H9 (cell line): ENCODE data around the gene OR51M1. TPM values are rescaled to one million over a fixed set of nuclear protein-coding genes. Genes with fewer than 3 reads are reported as not detected.
"Not testable (repeated sequence)": the region's sequence is repeated elsewhere in the genome, so short reads cannot be mapped to it uniquely, and the experiment has no call there.

Source experiments
- DNase-seq: peaks from one replicate; pipeline ENCODE4 v3.0.0-alpha.2; 2017
- H2AFZ ChIP-seq: one replicate; pipeline ENCODE4 v1.6.1; 2013; ENCODE audit warnings: mild to moderate bottlenecking, low read length, control low read depth, moderate library complexity
- H2AK5ac ChIP-seq: 2 replicates; pipeline ENCODE4 v1.6.1; 2013; ENCODE audit warnings: low read length, control low read depth, mixed read lengths; ENCODE audit not compliant: insufficient read length
- H2BK120ac ChIP-seq: one replicate; pipeline ENCODE4 v1.6.1; 2013; ENCODE audit warnings: low read depth, mild to moderate bottlenecking, low read length, control low read depth, inconsistent platforms; ENCODE audit not compliant: poor library complexity, severe bottlenecking
- H2BK12ac ChIP-seq: 2 replicates; pipeline ENCODE4 v1.6.1; 2013; ENCODE audit warnings: low read length, control low read depth, mixed read lengths, low read depth; ENCODE audit not compliant: insufficient read length
- H2BK15ac ChIP-seq: 2 replicates; pipeline ENCODE4 v1.6.1; 2013; ENCODE audit warnings: low read depth, low read length, control low read depth
- H2BK20ac ChIP-seq: one replicate; pipeline ENCODE4 v1.6.1; 2013; ENCODE audit warnings: low read depth, mild to moderate bottlenecking, low read length, control low read depth, inconsistent platforms; ENCODE audit not compliant: poor library complexity, severe bottlenecking
- H2BK5ac ChIP-seq: 2 replicates; pipeline ENCODE4 v1.6.1; 2013; ENCODE audit warnings: low read length, control low read depth, mixed read lengths; ENCODE audit not compliant: insufficient read length
- H3K14ac ChIP-seq: 2 replicates; pipeline ENCODE4 v1.6.1; 2013; ENCODE audit warnings: low read length, control low read depth; ENCODE audit not compliant: insufficient read depth
- H3K18ac ChIP-seq: 2 replicates; pipeline ENCODE4 v1.6.1; 2013; ENCODE audit warnings: low read depth, mild to moderate bottlenecking, mixed read lengths, low read length, control low read depth; ENCODE audit not compliant: insufficient read length
- H3K23ac ChIP-seq: 2 replicates; pipeline ENCODE4 v1.6.1; 2013; ENCODE audit warnings: low read length, control low read depth, mixed read lengths, low read depth; ENCODE audit not compliant: insufficient read length
- H3K23me2 ChIP-seq: 2 replicates; pipeline ENCODE4 v1.6.1; 2013; ENCODE audit warnings: low read depth, mild to moderate bottlenecking, mixed read lengths, low read length, control low read depth; ENCODE audit not compliant: insufficient read length, poor library complexity, severe bottlenecking
- H3K27ac ChIP-seq: 2 replicates; pipeline ENCODE4 v1.5.1; 2013; ENCODE audit warnings: low read length, control low read depth, mixed read lengths, low read depth; ENCODE audit not compliant: insufficient read length
- H3K27me3 ChIP-seq: 2 replicates; pipeline ENCODE4 v1.6.1; 2013; ENCODE audit warnings: low read length, control low read depth, inconsistent platforms; ENCODE audit not compliant: insufficient read depth
- H3K4ac ChIP-seq: 2 replicates; pipeline ENCODE4 v1.6.1; 2013; ENCODE audit warnings: low read depth, mild to moderate bottlenecking, control low read depth, inconsistent platforms, low read length, moderate library complexity
- H3K4me1 ChIP-seq: 2 replicates; pipeline ENCODE4 v1.6.1; 2013; ENCODE audit warnings: low read length, control low read depth, inconsistent platforms; ENCODE audit not compliant: insufficient read depth
- H3K4me2 ChIP-seq: 2 replicates; pipeline ENCODE4 v1.6.1; 2013; ENCODE audit warnings: low read length, control low read depth, mixed read lengths; ENCODE audit not compliant: insufficient read length, insufficient read depth
- H3K56ac ChIP-seq: 2 replicates; pipeline ENCODE4 v1.6.1; 2013; ENCODE audit warnings: low read depth, mild to moderate bottlenecking, mixed read lengths, low read length, control low read depth; ENCODE audit not compliant: insufficient read length
- H3K79me1 ChIP-seq: 2 replicates; pipeline ENCODE4 v1.6.1; 2013; ENCODE audit warnings: low read depth, mild to moderate bottlenecking, moderate library complexity, low read length, control low read depth, inconsistent platforms; ENCODE audit not compliant: insufficient read depth, poor library complexity, severe bottlenecking
- H3K79me2 ChIP-seq: 2 replicates; pipeline ENCODE4 v1.6.1; 2013; ENCODE audit warnings: low read length, control low read depth, inconsistent platforms; ENCODE audit not compliant: insufficient read depth
- H3K9ac ChIP-seq: 2 replicates; pipeline ENCODE4 v1.6.1; 2013; ENCODE audit warnings: low read length, control low read depth, mixed read lengths; ENCODE audit not compliant: insufficient read length; ENCODE audit errors: extremely low read depth
- H3K9me3 ChIP-seq: one replicate; pipeline ENCODE4 v1.6.1; 2013; ENCODE audit warnings: low read depth, low read length, inconsistent platforms; ENCODE audit not compliant: control insufficient read depth
- H3T11ph ChIP-seq: one replicate; pipeline ENCODE4 v1.6.1; 2013; ENCODE audit warnings: mild to moderate bottlenecking, low read length, control low read depth, inconsistent platforms
- H4K20me1 ChIP-seq: one replicate; pipeline ENCODE4 v1.6.1; 2013; ENCODE audit not compliant: control insufficient read depth, insufficient read length, insufficient read depth
- H4K5ac ChIP-seq: 2 replicates; pipeline ENCODE4 v1.6.1; 2013; ENCODE audit warnings: low read depth, mild to moderate bottlenecking, mixed read lengths, low read length, control low read depth; ENCODE audit not compliant: insufficient read length
- H4K8ac ChIP-seq: replicated peaks from 2 replicates; pipeline ENCODE4 v1.6.1; 2013; ENCODE audit warnings: low read length, control low read depth, mixed read lengths, low read depth; ENCODE audit not compliant: insufficient read length
- H4K91ac ChIP-seq: 2 replicates; pipeline ENCODE4 v1.6.1; 2013; ENCODE audit warnings: low read depth, mild to moderate bottlenecking, moderate library complexity, mixed read lengths, low read length, control low read depth; ENCODE audit not compliant: insufficient read length
- H3K27ac Mint-ChIP-seq, 3 experiments: 2 replicates in 2 of 3; 3 replicates in 1 of 3; pipeline ENCODE4 v1.8.0; 2020 to 2021; ENCODE audit warnings: mixed read lengths in 3 of 3, mild to moderate bottlenecking in 1 of 3, moderate library complexity in 1 of 3
- H3K27me3 Mint-ChIP-seq: 2 replicates; pipeline ENCODE4 v1.8.0; 2021; ENCODE audit warnings: low read depth, mild to moderate bottlenecking, moderate library complexity, mixed read lengths
- H3K36me3 Mint-ChIP-seq, 3 experiments: 2 replicates in 2 of 3; 3 replicates in 1 of 3; pipeline ENCODE4 v1.8.0; 2020 to 2021; ENCODE audit warnings: low read depth in 3 of 3, mixed read lengths in 3 of 3; ENCODE audit not compliant: insufficient read depth in 1 of 3
- H3K4me1 Mint-ChIP-seq, 2 experiments: 2 replicates each; pipeline ENCODE4 v1.8.0; 2020; ENCODE audit warnings: mixed read lengths in 2 of 2
- H3K4me3 Mint-ChIP-seq, 2 experiments: 2 replicates in 1 of 2; 3 replicates in 1 of 2; pipeline ENCODE4 v1.8.0; 2020 to 2021; ENCODE audit warnings: mild to moderate bottlenecking in 2 of 2, mixed read lengths in 2 of 2, moderate library complexity in 1 of 2
- H3K9me3 Mint-ChIP-seq, 2 experiments: 2 replicates in 1 of 2; 3 replicates in 1 of 2; pipeline ENCODE4 v1.8.0; 2020; ENCODE audit warnings: mild to moderate bottlenecking in 2 of 2, mixed read lengths in 2 of 2, moderate library complexity in 1 of 2
- CTCF ChIP-seq: fragments of 200-600 bp; sonication (generic); conservative IDR thresholded peaks from 3 replicates; pipeline ENCODE4 v1.8.0; 2021; ENCODE audit warnings: antibody characterized with exemption, mild to moderate bottlenecking
- WGBS: extraction: QIAGEN DNeasy Blood & Tissue Kit; methylation state at CpG from one replicate; pipeline ENCODE4 v1.1.7; 2013; ENCODE audit warnings: missing lambda C conversion rate, low lambda C conversion rate, mixed read lengths; ENCODE audit not compliant: insufficient read length; ENCODE audit errors: extremely low coverage; 5-methylcytosine and 5-hydroxymethylcytosine counted together
- total RNA-seq: library from RNA; stranded (reverse); gene quantifications from 2 replicates; pipeline ENCODE4 v1.2.1, GENCODE V29; 2021

The OR51M1 gene
- total RNA-seq, 1 experiment from 2014 or later = not detected

GRCh38 chr11:5351208-5351607 lies 32.4 kb upstream of the OR51M1 start, which contains the start of gene OR51B6:
Gene OR51B6, plus strand, starts transcription at chr11:5351508. Its CDS starts 0 bp downstream, at chr11:5351508.
- no peak within 1 kb of the TSS for H3K27ac Mint-ChIP-seq
- no CpG with 5 or more reads among the region's 1 CpG for WGBS

GRCh38 chr11:5356031-5356430 lies 27.6 kb upstream of the OR51M1 start:
- not testable (repeated sequence) for H3K9me3 Mint-ChIP-seq, H3K4me1 ChIP-seq, H3K4me2 ChIP-seq, H3K56ac ChIP-seq, H4K8ac ChIP-seq, H3K27me3 ChIP-seq, H2BK15ac ChIP-seq, H3K9ac ChIP-seq, H2AFZ ChIP-seq, H3K14ac ChIP-seq, H3K79me1 ChIP-seq, H3K4ac ChIP-seq, H4K91ac ChIP-seq, H2BK120ac ChIP-seq, H2BK20ac ChIP-seq, H2BK5ac ChIP-seq, H3K23ac ChIP-seq, H2AK5ac ChIP-seq, H3K23me2 ChIP-seq, DNase-seq, H3K9me3 ChIP-seq, H3T11ph ChIP-seq, H3K27ac ChIP-seq, H2BK12ac ChIP-seq, H4K20me1 ChIP-seq, H3K36me3 Mint-ChIP-seq, H3K27me3 Mint-ChIP-seq, H3K18ac ChIP-seq, H3K79me2 ChIP-seq, H3K4me3 Mint-ChIP-seq, H3K4me1 Mint-ChIP-seq, H4K5ac ChIP-seq, H3K27ac Mint-ChIP-seq
- WGBS = no CpG with 5 or more reads among the region's 5 CpGs

More at GRCh38 chr11:5351208-5351607, 32.4 kb upstream of the OR51M1 start, which contains the start of gene OR51B6:
- Histone ChIP-seq H2AFZ (no peak within 1 kb of the TSS), H3K9me3 (no peaks in the 10 kb centered on the region), H3K4me1 (peaks cover 7% of the 10 kb centered on the region; the same call in 1 of the 2 replicates), H3K23ac (no peak within 1 kb of the TSS), H2BK20ac (no peak within 1 kb of the TSS), H2AK5ac (no peak within 1 kb of the TSS), H3K27me3 (no peaks in the 10 kb centered on the region), H3K23me2 (no peaks in the 10 kb centered on the region), H3K18ac (no peak within 1 kb of the TSS), H3K4ac (no peak within 1 kb of the TSS), H4K5ac (no peak within 1 kb of the TSS), H3T11ph (no peak within 1 kb of the TSS), H3K79me1 (no peaks in the 10 kb centered on the region), H4K91ac (no peak within 1 kb of the TSS), H4K20me1 (no peaks in the 10 kb centered on the region), H2BK15ac (no peak within 1 kb of the TSS), H2BK120ac (no peak within 1 kb of the TSS), H3K27ac (no peak within 1 kb of the TSS), H3K9ac (no peak within 1 kb of the TSS), H3K79me2 (no peaks in the 10 kb centered on the region), H2BK12ac (no peak within 1 kb of the TSS), H3K4me2 (no peak within 1 kb of the TSS), H3K56ac (no peak within 1 kb of the TSS), H4K8ac (no peak within 1 kb of the TSS), H3K14ac (no peak within 1 kb of the TSS), H2BK5ac (no peak within 1 kb of the TSS)
- Mint-ChIP-seq H3K4me3 (no peak within 1 kb of the TSS), H3K27me3 (no peaks in the 10 kb centered on the region), H3K4me1 (peaks cover 14 to 15% of the 10 kb centered on the region in 2 experiments), H3K36me3 (no peaks in the 10 kb centered on the region), H3K9me3 (no peaks in the 10 kb centered on the region)
- no peak for TF ChIP-seq CTCF
- no peak for DNase-seq
